Activated naive CD4-positive, alpha-beta T cell treated with anti-CD3 and anti-CD28 coated beads, Interleukin-2, amount 50 U/mL, for 24 hours (primary cell): ENCODE data around the gene IFT20.

Experiments
- H3K27ac Mint-ChIP-seq: one replicate; pipeline ENCODE4 v1.8.0; 2021; ENCODE audit warnings: mild to moderate bottlenecking, mixed read lengths
- H3K27me3 Mint-ChIP-seq: one replicate; pipeline ENCODE4 v1.8.0; 2021; ENCODE audit warnings: mixed read lengths
- H3K36me3 Mint-ChIP-seq: one replicate; pipeline ENCODE4 v1.8.0; 2021; ENCODE audit warnings: mixed read lengths
- H3K4me1 Mint-ChIP-seq: one replicate; pipeline ENCODE4 v1.8.0; 2021; ENCODE audit warnings: mixed read lengths
- H3K4me3 Mint-ChIP-seq: one replicate; pipeline ENCODE4 v1.8.0; 2021; ENCODE audit warnings: mild to moderate bottlenecking, mixed read lengths
- H3K9me3 Mint-ChIP-seq: one replicate; pipeline ENCODE4 v1.8.0; 2021; ENCODE audit warnings: mixed read lengths

IFT20 gene

DNA sequence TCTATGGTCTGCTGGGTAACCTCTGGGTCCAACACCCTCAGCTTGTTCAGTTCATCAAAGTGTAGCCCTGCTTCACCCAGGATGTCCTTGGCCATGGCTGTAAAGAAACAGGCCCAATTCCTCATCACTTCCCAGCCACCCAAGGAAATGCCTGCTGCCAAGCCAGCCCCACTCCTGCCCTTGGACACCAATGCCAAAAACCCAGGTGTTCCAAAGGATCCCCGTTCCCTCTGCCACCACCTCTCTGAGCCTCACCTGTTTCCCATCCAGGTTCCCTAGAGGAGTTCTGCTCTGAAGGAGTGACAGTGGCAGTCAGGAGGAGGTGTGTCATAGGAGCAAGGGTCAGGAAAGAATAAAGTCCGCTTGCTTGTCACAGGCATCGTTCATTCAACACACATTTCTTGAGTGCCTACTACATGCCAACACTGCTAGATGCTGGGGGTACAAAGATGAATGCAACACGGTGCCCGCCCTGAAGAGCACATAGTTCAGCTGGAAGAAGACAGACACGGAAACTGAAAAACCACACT, 3.3 kb downstream of the IFT20 start:
- no peaks in the 10 kb centered on the region for H3K27me3 Mint-ChIP-seq
- no peak overlapping the region for H3K27ac Mint-ChIP-seq
- H3K9me3 Mint-ChIP-seq: no peaks in the 10 kb centered on the region
- H3K4me1 Mint-ChIP-seq: peaks cover 36% of the 10 kb centered on the region
- peak overlapping the region; percentile 66 for H3K4me3 Mint-ChIP-seq
- peaks cover under 1% of the 10 kb centered on the region for H3K36me3 Mint-ChIP-seq

GRCh38 chr17:28330671-28331070, 4.6 kb downstream of the IFT20 start:
- Mint-ChIP-seq H3K27ac (no peak overlapping the region), H3K36me3 (peaks cover 2% of the 10 kb centered on the region), H3K4me1 (peaks cover 27% of the 10 kb centered on the region), H3K4me3 (no peak overlapping the region), H3K9me3 (no peaks in the 10 kb centered on the region), H3K27me3 (no peaks in the 10 kb centered on the region)

DNA sequence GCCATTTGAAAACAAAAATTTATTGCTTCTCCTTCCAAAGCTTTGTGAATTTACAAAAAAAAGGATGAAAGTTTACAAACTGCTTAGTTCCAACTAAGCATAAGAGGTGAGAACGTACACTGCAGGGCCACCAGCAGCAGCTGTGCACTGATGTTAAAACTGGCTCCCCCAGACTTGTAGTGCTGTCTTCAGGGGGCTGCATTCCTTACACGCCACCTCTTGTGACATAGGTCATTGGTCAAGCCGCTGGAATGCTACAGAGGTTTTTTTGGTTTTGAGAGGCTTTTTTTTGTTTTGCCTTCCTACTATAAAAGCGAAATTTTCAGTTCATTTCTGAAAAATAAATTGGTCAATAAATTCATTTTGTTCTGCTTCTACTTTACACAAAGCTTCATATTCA, 6.9 kb downstream of the IFT20 start:
- Mint-ChIP-seq H3K27ac (no peak overlapping the region), H3K36me3 (peaks cover 2% of the 10 kb centered on the region), H3K4me3 (no peak overlapping the region), H3K27me3 (no peaks in the 10 kb centered on the region), H3K4me1 (peaks cover 11% of the 10 kb centered on the region), H3K9me3 (no peaks in the 10 kb centered on the region)

- Mint-ChIP-seq H3K27ac (no peak overlapping the region), H3K27me3 (no peaks in the 10 kb centered on the region), H3K4me3 (no peak overlapping the region), H3K9me3 (no peaks in the 10 kb centered on the region), H3K4me1 (peaks cover 7% of the 10 kb centered on the region), H3K36me3 (peaks cover 2% of the 10 kb centered on the region)
Observed at GRCh38 chr17:28327709-28328108, 7.6 kb downstream of the IFT20 start.

- Mint-ChIP-seq H3K27me3 (no peaks in the 10 kb centered on the region), H3K4me3 (no peak overlapping the region), H3K27ac (no peak overlapping the region), H3K4me1 (peaks cover 2% of the 10 kb centered on the region), H3K9me3 (no peaks in the 10 kb centered on the region), H3K36me3 (peaks cover 2% of the 10 kb centered on the region)
Observed at GRCh38 chr17:28327031-28327607, 8.2 kb downstream of the IFT20 start.

DNA sequence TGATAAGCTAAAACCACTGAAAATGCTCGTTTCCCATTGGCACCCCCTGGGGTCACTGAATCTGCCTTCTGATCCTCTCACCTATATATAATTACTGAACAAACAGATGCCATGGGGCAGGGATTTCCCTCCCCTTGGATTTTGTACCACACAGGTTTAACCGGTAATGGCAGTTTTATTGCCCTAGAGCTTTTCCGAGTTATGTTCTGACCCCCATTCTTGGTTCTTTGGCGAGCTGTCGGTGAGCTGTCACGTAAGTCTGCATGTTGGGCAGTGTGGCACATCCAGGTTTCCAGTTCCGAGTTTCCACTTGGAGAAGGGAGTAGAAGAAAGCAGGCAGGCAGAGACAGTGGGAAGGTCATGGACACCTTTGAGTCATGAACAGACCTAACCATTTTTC, 9.2 kb downstream of the IFT20 start:
- H3K4me1 Mint-ChIP-seq: no peaks in the 10 kb centered on the region
- H3K27me3 Mint-ChIP-seq: no peaks in the 10 kb centered on the region
- H3K9me3 Mint-ChIP-seq: no peaks in the 10 kb centered on the region
- no peak overlapping the region for H3K27ac Mint-ChIP-seq
- peaks cover 2% of the 10 kb centered on the region for H3K36me3 Mint-ChIP-seq
- no peak overlapping the region for H3K4me3 Mint-ChIP-seq

- Mint-ChIP-seq H3K36me3 (peaks cover 2% of the 10 kb centered on the region), H3K9me3 (no peaks in the 10 kb centered on the region), H3K27ac (no peak overlapping the region), H3K27me3 (no peaks in the 10 kb centered on the region), H3K4me3 (no peak overlapping the region), H3K4me1 (peaks cover 6% of the 10 kb centered on the region)
Observed at GRCh38 chr17:28325211-28325610, 10.1 kb downstream of the IFT20 start.

DNA sequence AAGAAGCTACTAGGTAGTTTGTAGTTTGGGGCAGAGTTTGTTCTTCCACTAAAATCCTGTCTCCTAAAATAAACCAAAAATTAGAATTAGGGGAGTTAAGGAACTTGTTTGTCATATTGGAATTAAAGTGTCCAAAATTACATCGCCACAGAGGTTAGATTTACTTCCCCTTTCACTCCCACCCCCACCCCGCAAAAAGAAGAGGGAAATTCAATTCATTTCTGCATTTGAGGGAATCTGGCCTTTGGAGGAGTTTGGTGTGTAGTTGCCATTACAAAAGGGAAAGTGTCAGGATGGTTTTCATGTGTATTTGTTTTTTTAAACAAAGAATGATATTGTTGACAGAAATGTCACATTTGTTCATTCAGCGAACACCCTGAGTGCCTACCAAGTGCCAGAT, 10.5 kb downstream of the IFT20 start:
- H3K4me3 Mint-ChIP-seq: no peak overlapping the region
- H3K9me3 Mint-ChIP-seq: no peaks in the 10 kb centered on the region
- peaks cover 11% of the 10 kb centered on the region for H3K4me1 Mint-ChIP-seq
- no peak overlapping the region for H3K27ac Mint-ChIP-seq
- no peaks in the 10 kb centered on the region for H3K27me3 Mint-ChIP-seq
- H3K36me3 Mint-ChIP-seq: peaks cover 2% of the 10 kb centered on the region

DNA sequence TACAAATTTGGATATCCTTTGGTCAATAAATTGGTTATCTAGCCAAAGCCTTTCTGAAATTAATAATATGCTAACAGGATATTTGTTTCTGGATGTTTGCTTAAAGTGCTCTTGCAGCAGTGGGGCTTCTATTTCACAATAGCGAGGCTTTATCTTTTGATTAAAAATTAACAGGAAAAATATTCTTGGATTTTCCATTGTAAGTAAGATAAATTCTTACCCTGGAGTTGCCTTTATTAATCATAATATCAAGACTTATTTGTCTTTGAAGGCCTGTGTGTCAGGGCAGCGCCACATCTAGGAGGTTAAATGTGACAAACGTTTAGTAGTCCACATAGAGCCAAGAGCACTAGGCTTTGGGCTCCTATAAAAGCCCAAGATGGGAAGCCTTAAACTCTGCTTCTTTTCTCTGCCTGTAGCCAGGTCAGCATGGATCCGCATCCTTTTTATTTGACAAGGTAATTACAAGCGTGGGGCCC, 11.0 kb downstream of the IFT20 start:
- H3K4me1 Mint-ChIP-seq: peaks cover 12% of the 10 kb centered on the region
- H3K27ac Mint-ChIP-seq: no peak overlapping the region
- no peak overlapping the region for H3K4me3 Mint-ChIP-seq
- H3K9me3 Mint-ChIP-seq: no peaks in the 10 kb centered on the region
- H3K36me3 Mint-ChIP-seq: peaks cover 2% of the 10 kb centered on the region
- no peaks in the 10 kb centered on the region for H3K27me3 Mint-ChIP-seq

DNA sequence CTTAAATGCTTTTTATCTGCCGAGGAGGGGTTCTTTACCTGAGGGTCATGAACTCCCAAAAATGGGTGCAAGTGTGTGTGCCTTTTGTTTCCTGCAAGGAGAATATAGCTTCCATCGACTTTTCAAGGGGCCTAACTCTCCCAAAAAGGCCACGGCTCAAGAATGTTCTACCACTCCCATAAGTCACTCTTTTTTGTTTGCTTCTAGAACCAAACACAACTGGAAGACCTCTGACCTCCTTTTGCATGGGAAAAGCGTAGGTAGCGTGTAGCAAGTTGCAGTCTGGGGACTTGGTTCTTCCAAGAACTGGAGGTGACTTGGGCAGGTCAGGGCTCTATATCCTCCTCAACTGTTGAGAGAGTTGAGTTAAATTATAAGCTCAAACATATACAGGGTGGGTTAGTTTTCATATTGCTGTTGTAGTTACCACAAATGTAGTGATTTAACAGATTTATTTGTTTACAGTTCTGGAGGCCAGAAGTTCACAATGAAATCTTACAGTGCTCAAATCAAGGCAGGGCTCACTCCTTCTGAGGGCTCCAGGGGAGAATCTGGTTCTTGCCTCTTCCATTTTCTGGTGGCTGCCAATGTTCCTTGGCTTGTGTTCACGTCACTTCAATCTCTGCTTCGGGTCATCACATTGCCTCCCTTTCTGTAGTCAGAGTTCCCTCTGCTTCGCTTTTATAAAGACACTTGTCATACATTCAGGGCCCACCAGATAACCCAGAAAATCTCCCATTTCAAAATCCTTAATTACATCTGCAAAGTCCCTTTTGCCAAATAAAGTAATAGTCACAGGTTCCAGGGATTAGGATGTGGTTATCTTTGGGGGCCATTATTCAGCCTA, 14.8 kb downstream of the IFT20 start:
- H3K27ac Mint-ChIP-seq: peak overlapping the region; percentile 47
- H3K4me1 Mint-ChIP-seq: peaks cover 20% of the 10 kb centered on the region
- peak overlapping the region; percentile 94 for H3K4me3 Mint-ChIP-seq

GRCh38 chr17:28319598-28319935, 15.7 kb downstream of the IFT20 start:
- peaks cover 20% of the 10 kb centered on the region for H3K4me1 Mint-ChIP-seq

More for the DNA sequence above, 14.8 kb downstream of the IFT20 start:
- Mint-ChIP-seq H3K9me3 (no peaks in the 10 kb centered on the region), H3K36me3 (no peaks in the 10 kb centered on the region), H3K27me3 (no peaks in the 10 kb centered on the region)

DNA sequence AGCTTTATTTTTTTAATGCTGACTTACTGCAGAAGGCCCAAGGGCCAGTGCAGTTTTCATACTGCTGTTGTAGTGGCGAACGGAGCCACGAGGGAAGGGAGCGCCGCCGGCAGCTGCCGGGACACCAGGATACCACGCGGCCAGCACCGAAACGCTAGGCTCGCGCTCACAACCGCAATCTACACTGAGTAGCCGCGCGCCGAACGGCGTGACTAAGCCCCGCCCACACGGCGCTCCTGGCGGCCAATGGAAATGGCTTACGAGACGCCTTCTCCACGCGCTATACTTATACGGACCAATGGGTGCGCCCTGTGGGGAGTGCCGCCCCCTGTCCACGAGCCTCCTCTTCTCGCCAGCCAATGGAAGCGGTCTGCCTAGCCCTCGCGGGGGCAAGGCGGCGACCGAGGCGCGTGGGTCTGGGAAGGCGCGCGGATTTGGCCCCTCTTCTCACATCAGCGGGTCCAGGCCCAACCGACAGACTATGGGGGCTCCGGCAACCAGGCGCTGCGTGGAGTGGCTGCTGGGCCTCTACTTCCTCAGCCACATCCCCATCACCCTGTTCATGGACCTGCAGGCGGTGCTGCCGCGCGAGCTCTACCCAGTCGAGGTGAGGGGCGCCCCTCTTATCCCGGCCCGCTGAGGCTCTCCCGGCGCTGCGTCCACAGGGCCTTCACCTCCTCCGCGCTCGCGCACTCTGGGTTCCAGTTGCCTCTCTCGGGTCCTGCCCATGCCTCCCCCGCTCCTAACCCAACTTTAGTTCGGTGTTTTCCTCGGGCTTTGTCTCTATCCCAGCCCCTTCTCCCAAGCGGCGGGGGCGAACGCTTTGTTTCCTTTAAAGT, 16.3 kb downstream of the IFT20 start, which contains the start of gene TMEM97:
Gene TMEM97, plus strand, starts transcription at position 442 of the 839 bp plus-strand sequence. Its CDS starts 40 bp downstream, at position 482.
- peak within 1 kb of the TSS; percentile 94 for H3K4me3 Mint-ChIP-seq
- H3K27ac Mint-ChIP-seq: peak within 1 kb of the TSS; percentile 92
- peaks cover 20% of the 10 kb centered on the region for H3K4me1 Mint-ChIP-seq
- H3K9me3 Mint-ChIP-seq: no peaks in the 10 kb centered on the region
- no peaks in the 10 kb centered on the region for H3K36me3 Mint-ChIP-seq
- H3K27me3 Mint-ChIP-seq: no peaks in the 10 kb centered on the region

More at GRCh38 chr17:28319598-28319935, 15.7 kb downstream of the IFT20 start:
- no peaks in the 10 kb centered on the region for H3K9me3 Mint-ChIP-seq
- no peaks in the 10 kb centered on the region for H3K27me3 Mint-ChIP-seq
- H3K27ac Mint-ChIP-seq: peak overlapping the region; percentile 92
- peak overlapping the region; percentile 94 for H3K4me3 Mint-ChIP-seq
- no peaks in the 10 kb centered on the region for H3K36me3 Mint-ChIP-seq

GRCh38 chr17:28317966-28318758, 17.1 kb downstream of the IFT20 start:
- Mint-ChIP-seq H3K27ac (peak overlapping the region; percentile 57), H3K36me3 (no peaks in the 10 kb centered on the region), H3K9me3 (no peaks in the 10 kb centered on the region), H3K4me3 (peak overlapping the region; percentile 94), H3K27me3 (no peaks in the 10 kb centered on the region), H3K4me1 (peaks cover 20% of the 10 kb centered on the region)

DNA sequence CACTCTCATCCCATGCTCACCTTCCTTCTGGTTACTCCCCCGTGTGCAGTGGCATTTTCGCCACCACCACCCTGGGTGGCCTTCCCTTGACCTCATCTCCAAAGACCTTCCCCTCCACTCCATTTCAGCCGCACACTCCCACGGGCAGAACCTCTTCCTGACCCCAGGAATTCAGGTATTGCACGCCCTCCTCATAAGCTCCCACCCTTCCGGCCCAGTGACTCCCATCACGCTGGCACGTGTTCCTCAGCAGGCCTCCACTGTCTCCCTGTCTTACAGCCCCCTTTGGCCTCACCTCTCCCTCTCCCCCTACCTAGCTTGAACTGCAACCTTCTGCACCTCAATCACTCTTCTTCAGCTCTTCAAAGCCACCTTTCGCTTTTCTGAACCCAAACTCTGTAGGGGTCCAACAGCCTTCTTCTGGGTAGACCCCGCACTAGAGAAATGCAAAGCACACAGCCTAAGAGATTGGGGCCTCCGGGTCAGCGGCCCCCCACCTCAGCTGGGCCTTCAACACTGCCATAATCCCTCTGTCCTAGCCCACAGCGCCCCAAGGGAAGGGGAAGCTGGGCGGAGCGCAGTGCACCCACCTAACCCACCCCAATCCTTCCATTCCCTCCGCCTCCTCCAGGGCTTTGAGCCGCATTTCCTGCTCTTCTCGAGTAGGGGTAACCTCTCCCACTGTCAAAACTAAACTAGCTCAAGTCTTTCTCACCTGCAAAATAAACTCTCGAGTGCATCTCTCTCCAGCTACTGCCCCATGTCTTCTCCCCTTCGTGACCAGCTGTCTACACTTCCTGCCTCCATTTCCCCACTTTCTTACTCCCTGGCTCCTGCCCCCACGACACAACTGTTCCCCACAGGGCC, 17.9 kb downstream of the IFT20 start:
- Mint-ChIP-seq H3K27me3 (no peaks in the 10 kb centered on the region), H3K4me3 (peak overlapping the region; percentile 94), H3K4me1 (peaks cover 20% of the 10 kb centered on the region), H3K36me3 (no peaks in the 10 kb centered on the region), H3K9me3 (no peaks in the 10 kb centered on the region), H3K27ac (peak overlapping the region; percentile 57)
